Stimulated activated CD8-positive, alpha-beta memory T cell treated with anti-CD3 and anti-CD28 coated beads, Interleukin-15, amount 100 ng/mL, for 4 hours (primary cell): ENCODE results near the gene EXOC3L4.

ENCODE experiments used
- DNase-seq, 2 donors: peaks; one replicate each; pipeline ENCODE4 v3.0.0-alpha.2; 2020; ENCODE audit warnings: low read depth in 2 of 2

Gene EXOC3L4

DNA sequence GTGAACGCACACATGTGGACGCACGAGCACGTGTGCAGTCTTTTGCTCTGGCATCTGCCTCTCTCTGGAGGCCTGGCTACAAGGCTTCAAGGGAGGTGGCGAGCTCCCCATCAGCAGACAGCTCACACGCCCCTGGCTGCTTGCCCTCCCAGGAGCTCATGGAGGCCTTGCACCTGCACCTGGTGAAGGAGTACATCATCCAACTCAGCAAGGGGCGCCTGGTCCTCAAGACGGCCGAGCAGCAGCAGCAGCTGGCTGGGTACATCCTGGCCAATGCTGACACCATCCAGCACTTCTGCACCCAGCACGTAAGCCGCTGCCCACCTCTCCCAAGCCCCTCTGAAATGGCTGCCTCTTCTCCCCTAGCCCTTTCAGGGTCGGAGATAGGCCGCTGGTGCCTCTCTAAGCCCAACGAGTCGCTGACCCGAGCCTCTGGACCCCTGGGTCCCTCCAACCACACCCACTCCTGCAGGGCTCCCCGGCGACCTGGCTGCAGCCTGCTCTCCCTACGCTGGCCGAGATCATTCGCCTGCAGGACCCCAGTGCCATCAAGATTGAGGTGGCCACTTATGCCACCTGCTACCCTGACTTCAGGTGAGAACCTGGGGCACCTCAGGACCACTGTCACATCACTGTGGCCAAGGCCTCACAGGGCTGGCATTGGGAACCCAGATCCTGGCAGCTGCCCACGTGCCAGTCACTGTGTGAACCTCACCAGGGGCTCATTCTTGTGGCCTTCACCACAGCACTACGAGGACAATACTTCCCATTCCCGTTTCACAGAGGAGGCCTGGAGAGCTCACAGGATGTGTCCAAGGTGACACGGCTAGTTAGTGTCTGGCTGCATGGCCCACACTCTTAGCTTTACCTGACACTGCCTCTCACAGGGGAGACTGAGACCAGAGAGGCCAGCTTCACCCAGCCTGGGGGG lies 39.0 kb downstream of the EXOC3L4 start:
- DNase-seq = no peak

DNA sequence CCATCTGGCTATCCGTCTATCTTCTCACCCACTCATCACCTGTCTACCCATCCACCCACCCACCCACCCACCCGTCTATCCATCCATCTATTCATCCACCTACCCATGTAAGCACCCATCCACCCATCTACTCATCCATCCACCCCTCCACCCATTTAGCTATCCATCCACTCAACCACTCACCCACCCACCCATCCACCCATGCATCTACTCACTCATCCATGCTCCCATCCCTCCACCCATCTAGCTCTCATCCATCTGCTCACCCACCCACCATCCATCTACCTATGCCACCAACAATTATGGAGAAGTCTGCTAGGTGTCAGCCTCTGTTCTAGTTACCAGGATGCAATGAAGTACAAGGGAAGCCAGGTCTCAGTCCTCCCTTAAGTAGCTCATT lies 39.9 kb downstream of the EXOC3L4 start:
- no peak for DNase-seq

DNA sequence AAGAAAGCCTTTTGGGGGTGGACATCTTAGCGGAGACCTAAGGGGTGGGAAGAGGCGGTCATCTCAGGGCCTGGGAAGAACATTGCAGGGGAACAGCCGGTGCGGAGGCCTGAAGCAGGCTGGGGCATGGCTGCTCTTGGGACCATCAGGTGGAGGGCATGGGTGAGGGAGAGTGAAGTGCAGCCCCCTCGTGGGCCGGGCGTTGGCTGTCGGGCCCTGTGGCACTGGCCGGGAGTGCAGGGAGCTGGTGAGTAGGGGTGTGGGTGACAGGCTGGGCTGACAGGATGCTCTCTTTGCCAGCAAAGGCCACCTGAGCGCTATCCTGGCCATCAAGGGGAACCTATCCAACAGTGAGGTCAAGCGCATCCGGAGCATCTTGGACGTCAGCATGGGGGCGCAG lies 40.4 kb downstream of the EXOC3L4 start:
- no peak for DNase-seq

DNA sequence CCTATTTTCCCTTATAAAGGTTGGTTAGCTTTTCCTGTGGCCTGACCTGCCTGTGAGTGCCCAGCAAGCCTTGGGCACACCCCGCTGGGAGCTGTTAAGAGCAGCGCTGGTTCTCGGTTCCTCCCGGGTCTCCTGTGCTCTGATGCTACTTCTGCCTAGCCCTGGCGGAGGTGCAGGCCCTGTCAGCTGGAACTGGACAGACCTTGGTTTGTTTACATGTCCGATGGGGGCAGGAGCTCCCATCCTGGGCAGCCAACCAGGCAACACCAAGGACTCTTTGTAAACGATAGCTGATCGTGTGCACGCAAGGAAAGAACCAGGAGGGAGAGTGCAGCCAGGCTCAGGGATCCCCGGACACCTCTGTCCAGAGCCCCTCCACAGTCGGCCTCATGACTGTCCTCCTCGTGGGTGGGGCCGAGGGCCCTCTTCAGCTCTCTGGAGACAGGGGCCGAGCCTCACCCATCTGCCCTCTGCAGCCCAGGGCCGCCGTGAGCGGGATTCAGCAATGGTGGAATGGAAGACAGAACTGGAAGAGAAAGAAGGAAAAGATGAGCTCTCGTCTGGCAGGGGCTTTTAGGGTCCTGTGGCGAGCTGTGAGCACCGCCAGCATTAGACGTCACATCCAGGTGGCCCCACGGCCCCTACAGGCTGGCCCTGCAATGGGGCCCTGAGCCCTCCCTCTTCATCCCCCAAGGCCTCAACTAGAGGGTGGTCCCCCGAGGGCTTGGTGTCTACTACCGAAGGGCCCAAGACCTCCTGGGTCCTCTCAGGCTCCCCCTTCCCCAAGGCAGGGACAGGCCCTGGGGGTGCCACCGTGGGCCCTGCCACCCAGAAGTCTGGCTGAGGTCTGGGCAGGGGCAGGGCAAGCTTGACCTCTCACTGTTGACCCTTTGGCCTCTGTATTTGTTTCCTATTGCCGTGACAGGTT lies 41.1 kb downstream of the EXOC3L4 start:
- no peak for DNase-seq

DNA sequence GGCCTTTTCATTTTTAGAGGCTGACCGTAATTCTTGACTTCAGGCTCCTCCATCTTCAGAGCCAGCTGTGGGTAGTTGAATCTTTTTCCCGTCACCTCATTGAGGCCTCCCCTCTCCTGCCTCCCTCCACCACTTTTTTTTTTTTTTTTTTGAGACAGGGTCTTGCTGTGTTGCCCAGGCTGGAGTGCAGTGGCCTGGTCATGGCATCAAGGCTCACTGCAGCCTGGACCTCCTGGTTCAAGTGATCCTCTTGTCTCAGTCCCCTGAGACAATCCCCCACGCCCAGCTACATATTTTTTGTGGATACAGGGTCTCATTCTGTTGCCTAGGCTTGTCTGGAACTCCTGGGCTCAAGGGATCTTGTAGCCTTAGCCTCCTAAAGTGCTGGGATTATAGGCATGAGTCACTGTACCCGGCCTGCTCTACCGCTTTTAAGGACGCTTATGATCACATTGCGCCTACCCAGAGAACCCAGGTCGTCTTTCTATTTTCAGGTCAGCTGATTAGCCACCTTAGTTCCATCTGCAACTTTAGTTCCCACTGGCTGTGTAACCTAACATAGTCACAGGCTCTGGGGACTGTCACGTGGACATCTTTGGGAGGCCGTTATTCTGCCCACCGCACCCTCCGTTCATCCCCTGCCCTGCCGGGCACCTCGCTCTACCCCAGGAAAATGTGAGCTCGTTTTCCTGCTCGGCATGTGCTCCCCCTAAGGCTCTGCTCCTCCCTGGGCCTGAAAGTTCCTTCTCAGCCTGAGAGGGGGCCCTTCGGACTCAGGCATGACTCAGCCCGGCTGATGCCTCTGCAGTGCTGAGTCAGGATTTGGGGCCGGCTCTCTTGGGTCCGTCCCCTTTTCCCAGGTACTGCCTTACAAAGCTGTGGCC lies 42.1 kb downstream of the EXOC3L4 start:
- DNase-seq = no peak

DNA sequence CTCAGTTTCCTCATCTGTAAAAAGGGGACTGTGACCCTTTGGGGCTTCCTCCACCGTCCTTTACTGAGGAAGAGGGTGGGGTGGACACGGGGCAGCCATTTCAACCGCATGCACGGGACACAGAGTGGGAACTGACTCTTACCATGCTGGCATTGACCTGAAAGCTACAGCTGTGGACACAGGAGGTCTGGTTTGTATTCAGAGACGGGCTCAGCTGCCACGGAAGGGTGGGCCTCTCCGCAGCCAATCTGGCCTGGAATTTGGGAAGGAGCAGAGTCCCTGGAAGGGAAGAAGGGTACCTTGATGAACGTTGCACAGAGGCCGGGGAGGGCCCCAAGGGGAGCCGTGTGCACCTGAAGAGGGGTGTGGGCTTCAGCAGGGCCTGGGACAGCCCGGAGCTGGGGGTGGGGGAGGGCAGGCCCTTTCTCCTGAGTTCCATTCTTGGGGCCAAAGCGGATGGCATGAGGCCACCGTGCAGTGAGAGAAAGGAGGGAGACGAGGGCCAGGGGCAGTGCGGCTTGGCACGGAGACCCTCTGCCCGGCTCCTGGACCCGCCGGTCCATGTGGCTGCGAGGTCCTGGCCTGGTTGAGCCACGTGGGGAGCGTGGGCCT lies 43.3 kb downstream of the EXOC3L4 start:
- no peak for DNase-seq

DNA sequence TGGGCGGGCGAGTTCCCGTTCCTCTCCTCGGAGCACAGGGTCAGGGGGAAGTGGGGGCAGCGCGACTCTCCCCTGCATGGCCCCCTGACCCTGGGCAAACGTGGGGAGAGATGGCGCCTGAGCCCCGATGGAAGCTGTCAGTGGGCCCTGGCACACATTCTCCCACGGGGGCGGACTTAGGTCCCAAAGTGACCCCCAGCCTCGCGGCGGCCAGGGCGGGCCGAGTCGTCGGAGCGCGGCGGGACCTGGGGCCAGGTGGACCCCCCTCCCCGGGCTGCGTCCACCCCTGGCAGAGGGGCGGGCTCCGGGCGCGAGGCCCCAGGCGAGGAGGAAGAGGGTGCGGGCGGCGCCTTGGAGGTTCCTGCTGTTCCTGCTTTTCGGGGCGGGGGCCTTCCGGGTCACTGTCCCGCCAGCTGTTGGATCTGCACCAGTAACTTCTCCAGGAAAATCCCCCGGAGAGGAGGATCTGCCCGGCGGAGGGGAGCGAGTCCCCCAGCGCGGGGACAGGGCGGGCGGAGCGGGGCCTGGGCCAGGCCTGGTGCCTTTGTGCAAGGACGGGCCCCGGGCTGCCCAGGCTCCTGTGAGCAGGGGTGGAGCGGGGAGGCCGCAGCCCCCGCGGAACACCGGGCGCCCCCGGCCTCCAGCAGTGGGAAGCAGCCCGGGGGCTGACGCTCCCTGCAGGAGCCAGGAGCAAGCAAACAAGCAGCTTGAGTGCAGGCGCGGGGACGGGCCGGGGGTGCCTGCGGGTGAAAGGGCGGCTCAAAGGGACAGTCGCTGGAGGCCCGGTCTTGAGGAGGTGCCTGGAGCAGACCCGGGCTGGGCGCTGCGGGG lies 44.0 kb downstream of the EXOC3L4 start:
- DNase-seq = no peak

- no peak for DNase-seq
Observed at GRCh38 chr14:103139132-103140025, 44.9 kb downstream of the EXOC3L4 start.

GRCh38 chr14:103140316-103141109 lies 46.0 kb downstream of the EXOC3L4 start:
- DNase-seq = no peak

DNA sequence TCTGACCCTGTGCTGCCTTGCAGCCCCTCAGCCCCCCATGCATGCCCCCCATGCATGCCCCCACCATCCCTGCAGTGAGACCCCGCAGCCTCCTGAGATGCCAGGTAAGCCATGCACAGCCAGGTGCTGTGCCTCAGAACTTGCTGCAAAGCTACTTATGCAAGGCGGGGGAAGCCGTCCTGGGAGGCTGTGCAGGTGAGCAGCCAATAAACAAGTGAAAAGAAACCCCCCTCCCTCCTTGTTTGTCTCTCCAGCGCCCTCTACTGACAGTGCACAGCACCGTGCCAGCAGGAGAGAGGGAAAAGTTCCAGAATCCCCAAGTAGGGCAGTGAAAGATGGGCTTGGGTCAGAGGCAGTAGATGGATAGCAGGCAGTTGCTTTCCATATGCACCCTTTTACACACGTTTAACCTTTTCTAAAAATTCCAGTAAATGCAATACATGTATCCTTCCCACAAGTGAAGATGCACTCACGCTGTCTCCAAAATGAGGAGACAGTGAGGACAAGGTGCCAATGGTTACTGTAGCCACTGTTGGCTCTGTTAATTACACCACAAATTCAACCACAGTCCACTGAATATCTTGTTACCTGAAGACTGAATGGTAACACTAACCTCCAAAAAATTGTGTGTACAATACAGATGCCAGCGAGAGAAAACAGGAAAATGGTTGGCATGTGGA lies 46.7 kb downstream of the EXOC3L4 start:
- DNase-seq = no peak

- DNase-seq = no peak
Observed at GRCh38 chr14:103142026-103142425, 47.5 kb downstream of the EXOC3L4 start.

DNA sequence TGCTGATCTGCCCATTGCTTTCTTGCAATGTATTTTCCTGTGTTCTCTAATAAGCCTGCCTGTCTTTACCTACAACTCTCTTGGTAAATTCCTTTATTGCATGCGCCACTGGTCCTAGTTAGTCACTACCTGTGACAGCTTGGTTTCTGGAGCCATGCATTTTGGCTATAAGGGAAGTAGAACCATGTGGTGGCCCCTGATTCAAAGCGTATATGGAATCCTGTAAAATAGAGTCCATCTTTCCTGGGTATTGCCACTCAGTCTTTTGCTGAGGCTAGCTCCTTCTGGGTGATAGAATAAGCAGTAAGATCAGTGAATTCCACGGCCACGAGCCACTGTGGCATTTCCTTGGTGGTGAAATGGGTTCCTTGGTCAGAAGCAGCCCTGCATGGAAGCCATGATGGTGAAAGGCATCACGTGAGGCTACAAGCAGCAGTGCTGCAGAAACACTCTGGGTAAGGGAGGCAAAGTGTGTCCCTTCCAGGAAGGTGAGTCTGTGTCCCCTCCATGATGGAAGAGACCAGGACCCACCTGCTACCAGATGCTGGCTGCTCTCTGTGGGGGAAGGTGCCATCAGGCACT lies 48.3 kb downstream of the EXOC3L4 start:
- no peak for DNase-seq

DNA sequence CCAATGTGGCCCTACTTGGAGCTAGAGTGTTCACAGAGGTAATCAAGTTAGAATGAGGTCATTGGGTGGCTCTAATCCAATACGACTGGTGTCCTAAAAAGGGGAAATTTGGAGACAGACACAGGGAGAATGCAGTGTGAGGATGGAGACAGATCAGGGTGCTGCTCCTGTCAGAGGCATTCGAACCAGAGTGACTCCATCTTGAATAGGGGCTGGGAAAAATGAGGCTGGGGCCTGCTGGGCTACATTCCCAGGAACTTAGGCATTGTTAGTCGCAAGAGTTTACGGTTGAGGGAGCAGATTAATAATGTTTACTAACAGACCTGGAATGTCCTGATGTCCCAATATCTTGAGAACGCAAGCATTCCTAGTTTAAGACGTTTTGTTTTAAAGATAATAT lies 49.0 kb downstream of the EXOC3L4 start:
- DNase-seq = no peak

GRCh38 chr14:103144085-103144484 lies 49.6 kb downstream of the EXOC3L4 start:
- no peak for DNase-seq

DNA sequence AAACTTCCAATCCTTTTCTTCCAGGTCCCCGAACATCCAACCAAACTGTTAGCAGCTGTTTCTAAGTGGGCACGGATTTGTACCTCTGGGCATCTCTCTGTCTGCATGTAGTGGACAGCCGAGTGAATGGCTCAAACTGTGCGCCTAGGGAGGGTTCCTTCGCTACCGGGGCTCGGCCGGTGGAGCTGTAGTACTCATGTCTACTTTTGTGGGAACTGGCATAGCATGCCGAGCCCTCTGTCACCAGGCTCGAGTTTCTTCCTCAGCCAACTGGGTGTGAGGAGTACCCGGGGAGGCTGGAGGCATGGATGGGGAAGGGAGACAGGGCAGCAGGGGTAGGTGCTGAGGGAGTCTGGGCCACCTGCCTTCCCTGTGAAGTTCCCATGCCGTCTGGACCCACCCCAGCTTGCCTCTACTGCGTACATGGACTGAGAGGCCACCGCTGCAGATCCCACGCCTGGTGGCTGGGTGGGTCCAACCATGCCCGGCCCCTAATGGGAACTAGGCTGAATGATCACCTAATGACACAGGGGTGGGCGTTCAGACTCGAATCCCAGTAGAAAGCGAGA lies 51.7 kb downstream of the EXOC3L4 start:
- DNase-seq = no peak

DNA sequence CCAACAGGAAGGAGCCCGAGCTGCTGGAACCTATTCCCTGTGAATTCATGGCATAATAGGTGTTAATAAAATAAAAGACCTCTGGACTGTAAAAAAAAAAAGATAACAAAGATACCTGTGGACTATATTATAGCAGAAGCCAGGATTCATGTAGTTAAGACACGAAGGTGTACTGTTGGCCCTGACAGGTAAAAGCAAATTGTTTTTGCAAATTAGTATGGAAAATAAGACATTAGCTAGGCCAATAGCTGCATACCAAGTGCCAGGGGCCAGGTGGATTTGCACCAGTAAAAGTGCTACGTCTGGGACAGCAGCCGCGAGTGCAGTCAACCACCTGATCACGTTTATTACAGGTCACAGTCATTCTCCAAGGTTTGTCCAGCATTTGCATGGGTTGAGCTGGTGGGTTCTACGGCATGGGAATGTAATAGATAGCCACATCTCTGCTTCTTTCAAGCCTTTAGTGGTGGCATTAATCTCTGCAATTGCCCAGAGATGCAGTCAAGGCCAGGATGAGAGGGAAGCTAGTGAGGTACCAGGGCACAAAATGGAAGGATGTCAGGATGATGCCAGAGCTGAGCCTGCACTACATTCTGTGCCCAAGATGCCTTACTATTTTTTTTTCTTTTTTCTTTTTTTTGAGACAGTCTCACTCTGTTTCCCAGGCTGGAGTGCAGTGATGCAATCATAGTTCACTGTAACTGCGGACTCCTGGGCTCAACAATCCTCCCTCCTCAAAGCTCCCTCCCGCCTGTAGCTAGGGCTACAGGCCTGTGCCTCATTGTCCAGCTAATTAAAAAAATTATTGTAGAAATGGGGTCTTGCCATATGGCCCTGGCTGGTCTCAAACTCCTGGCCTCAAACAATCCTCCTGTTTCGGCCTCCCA lies 55.1 kb downstream of the EXOC3L4 start:
- no peak for DNase-seq
